GM21737 (cell line): ENCODE measurements around the gene MORN1.

ENCODE experiments used
- ATAC-seq: cut with Tn5 transposase; IDR thresholded peaks from one replicate; pipeline ENCODE4 v1.9.1; 2021; ENCODE audit warnings: mild to moderate bottlenecking, moderate library complexity; ENCODE audit not compliant: unreplicated experiment

The MORN1 gene

DNA sequence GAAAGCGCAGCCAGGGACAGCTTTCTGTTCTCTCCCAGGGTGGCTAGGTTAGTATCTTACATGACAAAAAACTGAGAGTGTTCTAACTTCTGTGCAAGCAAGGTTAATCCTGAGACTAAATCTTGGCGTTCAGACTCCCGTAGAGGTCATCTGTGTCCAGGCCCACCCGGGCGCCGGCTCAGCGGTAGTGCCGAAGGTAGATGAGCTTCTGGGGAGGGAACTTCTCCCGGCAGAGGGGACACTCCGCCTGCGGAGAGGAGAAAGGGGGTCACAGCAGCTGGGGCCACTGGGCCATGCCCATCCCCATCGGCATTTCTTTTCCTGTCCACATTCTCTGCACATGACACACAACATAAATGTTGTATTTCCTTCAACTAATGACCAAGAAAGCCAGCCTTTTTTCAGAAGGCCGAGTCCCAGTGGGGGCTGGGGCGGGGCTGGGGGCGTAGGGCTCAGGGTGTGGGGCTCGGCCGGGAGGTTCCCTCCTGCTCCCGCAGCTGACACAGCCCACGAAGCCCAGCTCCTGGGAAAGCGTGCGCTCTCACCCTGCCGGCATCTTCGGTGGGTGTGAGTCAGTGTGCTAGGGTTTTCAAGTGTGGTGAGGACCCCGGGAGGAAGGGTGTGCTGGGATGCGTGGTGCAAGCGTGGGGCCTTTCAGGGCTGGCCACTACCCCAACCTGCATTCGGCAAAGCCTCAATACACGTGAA is 14.4 kb upstream of the MORN1 start:
- no peak for ATAC-seq

DNA sequence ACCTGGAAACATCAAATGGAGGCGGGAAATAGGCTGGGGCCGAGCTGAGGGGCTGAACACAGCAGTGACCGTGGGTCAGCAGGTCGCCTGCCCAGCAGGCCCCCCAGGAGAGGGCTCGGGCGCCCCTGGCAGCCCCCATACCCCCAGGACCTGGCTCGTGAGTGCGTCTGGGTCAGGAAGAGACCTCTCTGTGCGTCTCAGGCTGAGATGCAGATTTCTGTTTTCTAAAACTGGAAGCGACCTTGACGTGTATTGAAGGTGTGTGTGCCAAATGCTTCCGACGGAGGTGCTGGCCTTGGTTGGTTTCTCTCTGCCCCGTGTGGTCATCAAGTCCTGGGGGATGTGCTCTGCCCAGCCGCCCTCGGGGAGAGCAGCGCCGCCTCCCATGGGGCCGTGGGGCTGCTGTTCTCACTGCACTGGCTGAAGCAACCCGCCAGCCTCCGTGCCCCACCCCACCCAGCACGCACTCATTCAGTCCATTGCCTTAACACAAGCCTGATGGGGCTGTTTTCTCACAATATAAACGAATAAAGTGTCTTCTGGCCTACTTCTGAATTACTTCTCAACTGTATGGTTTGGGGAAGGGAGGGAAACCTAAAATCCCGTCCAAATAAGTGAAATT is 13.6 kb upstream of the MORN1 start:
- no peak for ATAC-seq

DNA sequence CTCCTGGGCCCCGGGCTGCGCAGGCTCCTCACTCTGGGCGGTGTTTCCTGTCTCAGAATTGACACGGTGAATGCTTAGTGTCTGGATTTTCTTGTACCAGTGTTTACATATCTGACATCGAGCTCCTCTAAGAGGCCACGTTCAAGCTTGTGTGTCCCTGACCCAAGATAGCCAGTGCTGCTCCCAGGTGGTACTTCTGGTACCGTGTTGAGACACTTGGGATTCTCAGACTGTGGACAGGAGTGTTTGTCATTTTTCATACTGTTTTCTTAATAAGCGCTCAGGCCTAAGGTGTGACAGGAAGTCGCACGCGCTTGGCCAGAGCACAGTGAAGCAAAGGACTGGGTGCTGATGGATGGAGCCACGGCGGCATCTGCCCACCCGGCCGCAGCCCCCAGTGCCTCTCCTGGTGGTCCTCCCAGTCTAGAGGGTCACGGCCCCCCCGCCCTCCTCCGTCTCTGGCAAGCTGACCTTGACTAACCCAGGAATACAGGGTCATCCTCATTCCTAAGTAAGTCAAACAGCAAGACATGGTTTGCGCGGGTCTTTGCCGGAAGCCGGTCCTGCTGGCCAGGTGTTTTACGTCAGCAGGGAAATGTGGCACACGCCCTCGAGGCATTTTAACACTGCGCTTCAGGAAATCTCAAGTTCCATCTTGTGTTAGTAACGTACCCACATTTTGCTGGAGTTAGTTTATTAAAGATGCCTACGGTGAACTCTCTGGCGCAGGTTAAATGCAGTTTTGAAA is 13.0 kb upstream of the MORN1 start:
- no peak for ATAC-seq

- ATAC-seq, result no peak
Observed at GRCh38 chr1:2403273-2403672, 11.9 kb upstream of the MORN1 start.

- ATAC-seq, result no peak
Observed at GRCh38 chr1:2402420-2402819, 11.1 kb upstream of the MORN1 start.

GRCh38 chr1:2400950-2401649 is 9.7 kb upstream of the MORN1 start:
- no peak for ATAC-seq

DNA sequence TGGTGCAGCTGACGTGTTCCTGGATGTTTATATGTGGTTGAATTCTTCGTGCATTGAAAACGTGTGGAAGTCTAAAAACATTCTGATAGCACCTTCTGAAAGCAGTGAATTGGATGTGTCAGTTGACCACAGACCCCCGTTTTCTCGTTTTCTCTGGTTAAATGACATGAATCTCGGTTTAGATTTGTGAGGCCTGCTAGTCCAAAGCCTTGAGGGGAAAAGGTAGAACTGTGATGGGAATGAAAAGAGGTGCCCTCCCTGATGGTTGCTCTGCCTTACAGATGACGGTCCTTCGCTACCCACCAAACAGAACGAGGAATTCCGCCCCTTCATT is 9.2 kb upstream of the MORN1 start:
- no peak for ATAC-seq

- ATAC-seq, result no peak
Observed at GRCh38 chr1:2399890-2400575, 8.7 kb upstream of the MORN1 start.

- ATAC-seq, result no peak
Observed at GRCh38 chr1:2398871-2399270, 7.5 kb upstream of the MORN1 start.

- no peak for ATAC-seq
Observed at GRCh38 chr1:2397007-2397679, 5.8 kb upstream of the MORN1 start.

DNA sequence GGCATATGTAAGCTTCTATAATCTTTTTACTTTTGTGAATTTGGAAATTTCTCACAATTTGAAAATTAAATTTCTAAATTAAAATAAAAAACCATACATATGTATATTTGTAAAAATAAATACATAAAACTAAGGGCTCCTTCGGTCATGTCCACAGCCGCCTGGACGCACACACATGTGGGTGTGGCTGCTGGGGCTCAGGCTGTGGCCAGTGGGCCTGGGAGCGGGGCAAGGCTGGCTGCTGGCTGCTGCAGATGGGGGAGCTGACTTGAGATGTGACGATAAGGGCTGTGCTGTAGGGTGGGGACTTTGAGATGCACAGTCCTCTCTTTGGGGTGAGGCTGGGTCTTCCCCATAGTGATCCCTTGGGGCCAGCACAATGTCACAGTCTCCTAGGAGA is 5.1 kb upstream of the MORN1 start:
- ATAC-seq, result no peak

- no peak for ATAC-seq
Observed at GRCh38 chr1:2396059-2396458, 4.7 kb upstream of the MORN1 start.

DNA sequence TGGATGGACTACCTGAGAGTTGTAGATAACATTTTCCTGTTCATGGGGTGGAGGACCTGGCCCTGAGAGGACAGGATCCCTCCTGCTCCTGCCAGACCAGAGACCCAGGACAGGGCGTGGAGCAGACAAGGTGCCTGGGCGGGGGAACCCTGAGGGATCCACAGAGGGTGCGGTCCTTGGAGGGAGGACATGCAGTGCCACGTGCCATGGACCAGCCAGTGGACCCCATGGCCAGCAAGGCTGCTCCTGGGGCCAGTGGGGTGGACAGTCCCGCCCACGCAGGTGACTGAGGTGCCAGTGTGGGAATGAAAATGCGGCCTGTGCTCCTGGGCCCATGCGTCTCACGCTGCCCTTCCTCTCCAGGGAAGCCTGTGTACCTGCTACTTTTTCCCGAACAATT is 3.9 kb upstream of the MORN1 start:
- ATAC-seq, result no peak

DNA sequence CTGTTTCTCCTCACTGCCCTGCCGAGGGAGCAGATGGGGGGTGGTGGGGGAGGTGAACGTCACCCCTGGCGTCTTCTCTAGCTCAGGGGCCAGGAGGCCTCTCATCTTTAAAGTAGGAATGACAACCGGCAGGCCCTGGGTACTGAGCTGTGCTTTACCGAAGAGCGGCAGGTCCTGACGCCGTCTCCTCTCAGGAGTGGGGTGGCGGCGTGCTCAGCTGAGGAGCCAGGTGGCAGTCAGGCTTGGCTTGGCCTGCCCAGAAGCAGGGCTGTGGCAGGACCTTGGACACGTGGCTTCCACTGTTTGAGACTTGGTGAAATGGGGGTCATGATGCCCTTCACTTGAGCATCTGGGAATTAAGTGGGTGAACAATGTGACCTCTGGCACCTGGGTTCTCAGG is 3.4 kb upstream of the MORN1 start:
- ATAC-seq, result no peak

DNA sequence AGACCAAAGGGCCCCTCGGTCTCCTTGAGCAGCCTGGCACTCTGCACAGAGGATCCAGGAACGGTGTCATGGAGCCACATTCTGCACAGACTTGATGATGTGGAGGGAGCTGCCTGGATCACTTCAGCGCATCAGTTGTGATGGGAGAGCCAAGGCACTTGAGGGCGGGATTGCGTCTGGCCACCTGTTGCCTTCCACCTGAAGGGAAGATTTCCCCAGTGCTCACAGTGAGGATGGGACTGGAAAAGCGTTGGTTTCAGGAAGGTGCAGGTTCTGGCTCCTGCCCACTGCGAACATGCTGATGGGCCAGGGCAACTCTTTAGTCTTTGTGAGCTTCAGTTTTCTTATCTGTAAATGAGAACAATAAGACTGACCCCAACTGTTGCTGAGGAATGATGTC is 2.9 kb upstream of the MORN1 start:
- ATAC-seq, result no peak

- ATAC-seq, result no peak
Observed at GRCh38 chr1:2393471-2393877, 2.1 kb upstream of the MORN1 start.

DNA sequence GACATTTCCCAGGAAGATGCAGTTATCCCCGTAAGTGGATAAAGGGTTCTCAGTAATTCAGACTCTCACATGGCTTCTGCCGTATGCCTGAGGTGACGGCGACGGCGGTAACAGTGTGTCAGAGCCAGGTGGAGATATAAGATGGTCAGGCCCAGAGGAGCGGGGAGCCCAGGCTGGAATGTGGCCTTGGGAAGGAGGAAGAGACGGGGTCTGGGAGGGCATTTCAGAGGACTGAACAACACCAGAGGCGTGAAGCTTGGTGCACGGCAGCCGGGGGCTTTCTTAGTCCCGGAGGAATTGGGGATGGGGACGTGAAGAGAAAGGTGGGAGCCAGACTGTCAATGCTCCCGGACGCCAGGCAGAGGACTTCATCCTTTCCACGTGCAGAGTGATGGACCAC is 1.3 kb upstream of the MORN1 start:
- no peak for ATAC-seq

DNA sequence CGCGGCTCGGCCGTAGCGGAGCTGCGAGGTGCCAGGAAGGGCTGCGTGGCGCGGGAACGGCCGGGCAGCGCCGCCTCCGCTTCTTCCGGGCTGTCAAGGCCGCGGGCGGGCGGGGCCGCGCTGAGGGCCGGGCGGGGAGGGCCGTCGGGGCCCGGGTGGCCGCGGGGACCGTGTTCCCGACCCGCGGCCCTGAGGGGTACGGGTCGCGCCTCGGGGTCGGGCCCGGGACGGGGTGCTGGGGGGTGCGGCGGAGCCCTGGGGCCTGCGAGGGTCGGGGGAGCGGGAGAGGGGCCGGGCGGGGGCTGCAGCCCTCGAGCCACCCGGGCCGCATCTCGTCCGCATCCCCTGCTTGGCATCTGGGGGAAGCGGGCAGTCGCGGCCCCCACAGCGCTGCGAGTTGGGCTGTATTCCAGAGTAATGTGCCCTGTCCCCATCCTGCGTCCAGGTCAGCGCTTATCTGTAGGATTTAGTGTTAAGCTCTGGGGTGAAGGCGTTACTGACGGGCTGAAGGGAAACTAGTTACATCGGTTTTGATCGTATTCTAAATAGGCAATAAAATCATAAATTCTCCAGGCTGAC is 666 bp upstream of the MORN1 start:
- ATAC-seq, result peak; percentile 24

GRCh38 chr1:2389644-2390043 is 1.7 kb downstream of the MORN1 start:
- no peak for ATAC-seq
